ENCODE data around the gene ZNF652.

The ZNF652 gene

GRCh38 chr17:49361902-49362722, at the start of gene ZNF652:
TSS of gene ZNF652 (minus strand) at chr17:49362250. CDS start at chr17:49317725, 44,525 bp downstream.
- DNase-seq = peak; percentile 79
- TF ChIP-seq CTCF (IDR thresholded peaks at IDR 0.05; ENCODE audit: low read depth, low read length, missing control alignments) = no peak
- Histone ChIP-seq H3K36me3 (replicated peaks) (no peaks in the 10 kb centered on the region), H3K27ac (peak within 1 kb of the TSS; percentile 40), H3K4me3 (ENCODE audit: low read depth, low read length) (peak within 1 kb of the TSS; percentile 90), H3K27me3 (replicated peaks) (no peaks in the 10 kb centered on the region)
- in situ Hi-C loops (cut with HindIII; ENCODE audit: low pct_ligation_motif_present, low sequenced_read_pairs) = no loop called here

- H3K27me3 ChIP-seq (replicated peaks) = no peaks in the 10 kb centered on the region
- peaks cover 79% of the 10 kb centered on the region for H3K36me3 ChIP-seq (replicated peaks)
- in situ Hi-C loops (cut with HindIII; ENCODE audit: low pct_ligation_motif_present, low sequenced_read_pairs) = no loop called here
- no peak for TF ChIP-seq CTCF (IDR thresholded peaks at IDR 0.05; ENCODE audit: low read depth, low read length, missing control alignments)
- H3K4me3 ChIP-seq (ENCODE audit: low read depth, low read length) = no peak overlapping the region
- no peak for DNase-seq
- H3K27ac ChIP-seq = no peak overlapping the region
These were observed 47.0 kb upstream of the ZNF652 start for GRCh38 chr17:49409066-49409465.

GRCh38 chr17:49407981-49408501, 46.0 kb upstream of the ZNF652 start:
- Histone ChIP-seq H3K27me3 (replicated peaks) (no peaks in the 10 kb centered on the region), H3K36me3 (replicated peaks) (peaks cover 86% of the 10 kb centered on the region), H3K27ac (no peak overlapping the region), H3K4me3 (ENCODE audit: low read depth, low read length) (no peak overlapping the region)
- in situ Hi-C loops (cut with HindIII; ENCODE audit: low pct_ligation_motif_present, low sequenced_read_pairs) = no loop called here
- DNase-seq = peak; percentile 39
- TF ChIP-seq CTCF (IDR thresholded peaks at IDR 0.05; ENCODE audit: low read depth, low read length, missing control alignments) = peak; percentile 99

- Histone ChIP-seq H3K27me3 (replicated peaks) (no peaks in the 10 kb centered on the region), H3K4me3 (ENCODE audit: low read depth, low read length) (no peak overlapping the region), H3K36me3 (replicated peaks) (peaks cover 82% of the 10 kb centered on the region), H3K27ac (no peak overlapping the region)
- no peak for DNase-seq
- in situ Hi-C loops (cut with HindIII; ENCODE audit: low pct_ligation_motif_present, low sequenced_read_pairs) = no loop called here
- no peak for TF ChIP-seq CTCF (IDR thresholded peaks at IDR 0.05; ENCODE audit: low read depth, low read length, missing control alignments)
These were observed 45.0 kb upstream of the ZNF652 start for GRCh38 chr17:49407086-49407485.

- H3K36me3 ChIP-seq (replicated peaks) = peaks cover 76% of the 10 kb centered on the region
- no peak for TF ChIP-seq CTCF (IDR thresholded peaks at IDR 0.05; ENCODE audit: low read depth, low read length, missing control alignments)
- no peak for DNase-seq
- no peak overlapping the region for H3K4me3 ChIP-seq (ENCODE audit: low read depth, low read length)
- no peaks in the 10 kb centered on the region for H3K27me3 ChIP-seq (replicated peaks)
- in situ Hi-C loops (cut with HindIII; ENCODE audit: low pct_ligation_motif_present, low sequenced_read_pairs) = no loop called here
- no peak overlapping the region for H3K27ac ChIP-seq
These were observed 44.5 kb upstream of the ZNF652 start for GRCh38 chr17:49406421-49407061.
